ENCODE data around the gene GTF2F2.

GTF2F2 gene

GRCh38 chr13:45199711-45200110, 79.4 kb downstream of the GTF2F2 start:
- no peak for TF ChIP-seq CTCF (IDR thresholded peaks at IDR 0.05; ENCODE audit: low read length, missing control alignments)
- no peak for DNase-seq (ENCODE audit: low read depth)
- H3K4me3 ChIP-seq (replicated peaks; ENCODE audit: low read depth, low read length), result no peak overlapping the region

GRCh38 chr13:45200701-45201232, 80.5 kb downstream of the GTF2F2 start, which contains the start of gene KCTD4:
TSS of gene KCTD4 (minus strand) at chr13:45201045. CDS start at chr13:45194567, 6,478 bp downstream.
- H3K4me3 ChIP-seq (replicated peaks; ENCODE audit: low read depth, low read length), result no peak within 1 kb of the TSS
- DNase-seq (ENCODE audit: low read depth), result peak; percentile 36
- no peak for TF ChIP-seq CTCF (IDR thresholded peaks at IDR 0.05; ENCODE audit: low read length, missing control alignments)

- no peak for DNase-seq (ENCODE audit: low read depth)
- no peak overlapping the region for H3K4me3 ChIP-seq (replicated peaks; ENCODE audit: low read depth, low read length)
- TF ChIP-seq CTCF (IDR thresholded peaks at IDR 0.05; ENCODE audit: low read length, missing control alignments), result no peak
Measured at GRCh38 chr13:45205124-45205523, 84.8 kb downstream of the GTF2F2 start.

- no peak for TF ChIP-seq CTCF (IDR thresholded peaks at IDR 0.05; ENCODE audit: low read length, missing control alignments)
- no peak overlapping the region for H3K4me3 ChIP-seq (replicated peaks; ENCODE audit: low read depth, low read length)
- DNase-seq (ENCODE audit: low read depth), result peak; percentile 92
Measured at GRCh38 chr13:45206340-45206739, 86.0 kb downstream of the GTF2F2 start.

GRCh38 chr13:45207319-45207718, 87.0 kb downstream of the GTF2F2 start:
- no peak for TF ChIP-seq CTCF (IDR thresholded peaks at IDR 0.05; ENCODE audit: low read length, missing control alignments)
- DNase-seq (ENCODE audit: low read depth), result no peak
- no peak overlapping the region for H3K4me3 ChIP-seq (replicated peaks; ENCODE audit: low read depth, low read length)

GRCh38 chr13:45208132-45208531, 87.8 kb downstream of the GTF2F2 start:
- H3K4me3 ChIP-seq (replicated peaks; ENCODE audit: low read depth, low read length), result no peak overlapping the region
- no peak for DNase-seq (ENCODE audit: low read depth)
- TF ChIP-seq CTCF (IDR thresholded peaks at IDR 0.05; ENCODE audit: low read length, missing control alignments), result no peak

GRCh38 chr13:45209229-45209628, 88.9 kb downstream of the GTF2F2 start:
- peak; percentile 92 for DNase-seq (ENCODE audit: low read depth)
- TF ChIP-seq CTCF (IDR thresholded peaks at IDR 0.05; ENCODE audit: low read length, missing control alignments), result no peak
- no peak overlapping the region for H3K4me3 ChIP-seq (replicated peaks; ENCODE audit: low read depth, low read length)
